ENCODE measurements around the gene SLC38A4. TPM values are rescaled to one million over a fixed set of nuclear protein-coding genes. Genes with fewer than 3 reads are reported as not detected.

The SLC38A4 gene
- total RNA-seq, 4 donors from 2014 or later: 0.17 TPM; not detected in 2

GRCh38 chr12:46800160-46800559 is 25.6 kb downstream of the SLC38A4 start:
- H3K27ac ChIP-seq (replicated peaks in 1 of 4): no peak overlapping the region
- H3K4me3 ChIP-seq: no peak overlapping the region
- TF ChIP-seq EP300 (IDR thresholded peaks at IDR 0.05): no peak
- TF ChIP-seq POLR2AphosphoS5 (IDR thresholded peaks at IDR 0.05): no peak
- TF ChIP-seq POLR2A (IDR thresholded peaks at IDR 0.05; ENCODE audit: low read depth): no peak
- TF ChIP-seq CTCF (IDR thresholded peaks at IDR 0.05): no peak
- no peak for DNase-seq (ENCODE audit: extremely low spot score)
- H3K36me3 ChIP-seq: no peaks in the 10 kb centered on the region
- intact Hi-C loops (cut with DNase I): no loop called here
- H3K27me3 ChIP-seq: no peaks in the 10 kb centered on the region
- H3K9me3 ChIP-seq: no peaks in the 10 kb centered on the region
- 89% methylated on average over 4 of the region's 4 CpGs for WGBS
- H3K4me1 ChIP-seq: no peaks in the 10 kb centered on the region

GRCh38 chr12:46798648-46799047 is 27.1 kb downstream of the SLC38A4 start:
- Histone ChIP-seq H3K36me3 (no peaks in the 10 kb centered on the region), H3K27ac (replicated peaks in 1 of 4) (no peak overlapping the region), H3K27me3 (no peaks in the 10 kb centered on the region), H3K4me3 (no peak overlapping the region), H3K4me1 (no peaks in the 10 kb centered on the region), H3K9me3 (no peaks in the 10 kb centered on the region)
- TF ChIP-seq EP300 (IDR thresholded peaks at IDR 0.05) (no peak), POLR2AphosphoS5 (IDR thresholded peaks at IDR 0.05) (no peak), POLR2A (IDR thresholded peaks at IDR 0.05; ENCODE audit: low read depth) (no peak), CTCF (IDR thresholded peaks at IDR 0.05) (no peak)
- no peak for DNase-seq (ENCODE audit: extremely low spot score)
- 92% methylated on average over 2 of the region's 2 CpGs for WGBS
- intact Hi-C loops (cut with DNase I): no loop called here

- Histone ChIP-seq H3K4me3 (no peak overlapping the region), H3K27me3 (no peaks in the 10 kb centered on the region), H3K27ac (replicated peaks in 1 of 4) (no peak overlapping the region), H3K36me3 (no peaks in the 10 kb centered on the region), H3K9me3 (no peaks in the 10 kb centered on the region), H3K4me1 (no peaks in the 10 kb centered on the region)
- WGBS: 85% methylated on average over 2 of the region's 2 CpGs
- intact Hi-C loops (cut with DNase I): no loop called here
- DNase-seq (ENCODE audit: extremely low spot score): no peak
- TF ChIP-seq EP300 (IDR thresholded peaks at IDR 0.05) (no peak), POLR2A (IDR thresholded peaks at IDR 0.05; ENCODE audit: low read depth) (no peak), POLR2AphosphoS5 (IDR thresholded peaks at IDR 0.05) (no peak), CTCF (IDR thresholded peaks at IDR 0.05) (no peak)
Measured at GRCh38 chr12:46798056-46798455, 27.7 kb downstream of the SLC38A4 start.

- H3K9me3 ChIP-seq: no peaks in the 10 kb centered on the region
- no peak overlapping the region for H3K27ac ChIP-seq (replicated peaks in 1 of 4)
- DNase-seq (ENCODE audit: extremely low spot score): no peak
- H3K4me1 ChIP-seq: no peaks in the 10 kb centered on the region
- H3K36me3 ChIP-seq: no peaks in the 10 kb centered on the region
- intact Hi-C loops (cut with DNase I): no loop called here
- H3K4me3 ChIP-seq: no peak overlapping the region
- TF ChIP-seq POLR2AphosphoS5 (IDR thresholded peaks at IDR 0.05) (no peak), EP300 (IDR thresholded peaks at IDR 0.05) (no peak), POLR2A (IDR thresholded peaks at IDR 0.05; ENCODE audit: low read depth) (no peak), CTCF (IDR thresholded peaks at IDR 0.05) (no peak)
- no peaks in the 10 kb centered on the region for H3K27me3 ChIP-seq
- 92% methylated on average over 4 of the region's 4 CpGs for WGBS
Measured at GRCh38 chr12:46795988-46796387, 29.8 kb downstream of the SLC38A4 start.

- TF ChIP-seq CTCF (IDR thresholded peaks at IDR 0.05): no peak
- no peak for TF ChIP-seq POLR2A (IDR thresholded peaks at IDR 0.05; ENCODE audit: low read depth)
- no peak for TF ChIP-seq EP300 (IDR thresholded peaks at IDR 0.05)
- no peak for TF ChIP-seq POLR2AphosphoS5 (IDR thresholded peaks at IDR 0.05)
- Histone ChIP-seq H3K9me3 (no peaks in the 10 kb centered on the region), H3K4me1 (no peaks in the 10 kb centered on the region), H3K27me3 (no peaks in the 10 kb centered on the region), H3K27ac (replicated peaks in 1 of 4) (no peak overlapping the region), H3K4me3 (no peak overlapping the region), H3K36me3 (no peaks in the 10 kb centered on the region)
- intact Hi-C loops (cut with DNase I): no loop called here
- no peak for DNase-seq (ENCODE audit: extremely low spot score)
- 85% methylated on average over 1 of the region's 1 CpG for WGBS
Measured at GRCh38 chr12:46794593-46795190, 31.1 kb downstream of the SLC38A4 start.
